Measurements from ENCODE around the gene CLDN3. TPM values are rescaled to one million over a fixed set of nuclear protein-coding genes. Genes with fewer than 3 reads are reported as not detected.
"Not testable (repeated sequence)": the region's sequence is repeated elsewhere in the genome, so short reads cannot be mapped to it uniquely, and the experiment has no call there.

CLDN3 gene
- total and polyA plus RNA-seq, 2 of the 4 experiments (the other 2 are of a cell fraction) = 0.12 to 0.18 TPM

DNA sequence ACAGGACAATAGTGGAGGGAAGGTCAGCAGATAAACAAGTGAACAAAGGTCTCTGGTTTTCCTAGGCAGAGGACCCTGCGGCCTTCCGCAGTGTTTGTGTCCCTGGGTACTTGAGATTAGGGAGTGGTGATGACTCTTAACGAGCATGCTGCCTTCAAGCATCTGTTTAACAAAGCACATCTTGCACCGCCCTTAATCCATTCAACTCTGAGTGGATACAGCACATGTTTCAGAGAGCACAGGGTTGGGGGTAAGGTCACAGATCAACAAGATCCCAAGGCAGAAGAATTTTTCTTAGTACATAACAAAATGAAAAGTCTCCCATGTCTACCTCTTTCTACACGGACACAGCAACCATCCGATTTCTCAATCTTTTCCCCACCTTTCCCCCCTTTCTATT lies 26.6 kb upstream of the CLDN3 start:
- in situ Hi-C loops (cut with MboI; ENCODE audit: low sequenced_read_pairs); BruUV-seq (replicated peaks); H3K4me1 ChIP-seq (ENCODE audit: control insufficient read depth, insufficient read depth, low read length); CTCF ChIA-PET; H4K8ac ChIP-seq (ENCODE audit: low read depth in 2 of 2, low read length in 2 of 2); H2BK20ac ChIP-seq (ENCODE audit: low read depth, low read length); H3K4me3 ChIP-seq (ENCODE audit: insufficient read depth, low read depth, low read length); H3K4me2 ChIP-seq (ENCODE audit: low read depth, low read length); H3K18ac ChIP-seq (ENCODE audit: low read depth, low read length); H3K36me3 ChIP-seq (ENCODE audit: control insufficient read depth, insufficient read depth, low read length); H2BK5ac ChIP-seq (ENCODE audit: low read depth, low read length, poor library complexity, severe bottlenecking); H2BK120ac ChIP-seq (ENCODE audit: low read depth, low read length); H4K20me1 ChIP-seq (ENCODE audit: insufficient read depth, low read length); H2AK5ac ChIP-seq (ENCODE audit: low read depth, low read length); H4K91ac ChIP-seq (ENCODE audit: insufficient read depth, low read depth, low read length); H3K79me1 ChIP-seq (ENCODE audit: low read depth in 1 of 2, low read length in 2 of 2); H3K23ac ChIP-seq (ENCODE audit: low read depth, low read length); POLR2A ChIA-PET (ENCODE audit: unreplicated experiment); H3K27me3 ChIP-seq (ENCODE audit: control insufficient read depth, insufficient read depth, low read length); H4K5ac ChIP-seq (ENCODE audit: low read depth, low read length); H3K4ac ChIP-seq (ENCODE audit: low read depth, low read length); H3K9me3 ChIP-seq (ENCODE audit: control insufficient read depth, insufficient read depth, low read length); H3K9ac ChIP-seq (ENCODE audit: low read depth, low read length); H2AFZ ChIP-seq (replicated peaks; ENCODE audit: low read length, poor library complexity); H3K14ac ChIP-seq (replicated peaks; ENCODE audit: low read depth, low read length); H3K56ac ChIP-seq (ENCODE audit: extremely low read depth, insufficient read depth, low read length); H3K27ac ChIP-seq (ENCODE audit: insufficient read depth, low read length); H2BK15ac ChIP-seq (ENCODE audit: low read depth, low read length); H2AK9ac ChIP-seq (replicated peaks; ENCODE audit: low read depth, low read length, poor library complexity); ATAC-seq (ENCODE audit: low read depth); dilution Hi-C loops (cut with HindIII; ENCODE audit: low sequenced_read_pairs, unreplicated experiment); H3K9me1 ChIP-seq (ENCODE audit: insufficient read depth, low read length); DNase-seq: not testable (repeated sequence)
- intact Hi-C loops (cut with micrococcal nuclease) = loop anchor here (10.0 kb wide), 1 partner anchor 52 kb away; no protein-coding TSS in a partner anchor
- WGBS, 2 experiments (ENCODE audit: extremely low coverage in 2 of 2, insufficient read length in 1 of 2) = no CpG with 5 or more reads among the region's 6 CpGs

DNA sequence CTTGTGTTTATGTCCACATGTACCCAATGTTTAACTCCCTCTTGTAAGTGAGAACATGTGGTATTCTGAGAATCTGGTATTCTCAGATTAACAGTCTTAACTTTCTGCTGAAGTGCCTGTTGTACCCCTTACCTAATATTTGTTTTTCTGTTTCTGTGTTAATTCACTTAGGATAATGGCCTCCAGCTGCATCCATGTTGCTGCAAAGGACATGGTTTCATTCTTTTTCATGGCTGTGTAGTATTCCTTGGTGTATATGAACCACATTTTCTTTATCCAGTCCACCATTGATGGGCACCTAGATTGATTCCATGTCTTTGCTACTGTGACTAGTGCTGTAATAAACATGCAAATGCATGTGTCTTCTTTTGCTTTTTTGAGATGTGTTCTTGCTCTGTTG lies 25.1 kb upstream of the CLDN3 start:
- ATAC-seq (ENCODE audit: low read depth); H3K9me1 ChIP-seq (ENCODE audit: insufficient read depth, low read length); in situ Hi-C loops (cut with MboI; ENCODE audit: low sequenced_read_pairs): not testable (repeated sequence)

More for the DNA sequence above, 25.1 kb upstream of the CLDN3 start:
- H3K36me3 ChIP-seq (ENCODE audit: control insufficient read depth, insufficient read depth, low read length); H3K4me2 ChIP-seq (ENCODE audit: low read depth, low read length); H2BK20ac ChIP-seq (ENCODE audit: low read depth, low read length); H3K56ac ChIP-seq (ENCODE audit: extremely low read depth, insufficient read depth, low read length); H3K18ac ChIP-seq (ENCODE audit: low read depth, low read length); H4K91ac ChIP-seq (ENCODE audit: insufficient read depth, low read depth, low read length); H2AK5ac ChIP-seq (ENCODE audit: low read depth, low read length); H2BK15ac ChIP-seq (ENCODE audit: low read depth, low read length); H3K4ac ChIP-seq (ENCODE audit: low read depth, low read length); POLR2A ChIA-PET (ENCODE audit: unreplicated experiment); H3K27me3 ChIP-seq (ENCODE audit: control insufficient read depth, insufficient read depth, low read length); H2BK5ac ChIP-seq (ENCODE audit: low read depth, low read length, poor library complexity, severe bottlenecking); H3K27ac ChIP-seq (ENCODE audit: insufficient read depth, low read length); H4K5ac ChIP-seq (ENCODE audit: low read depth, low read length); BruUV-seq (replicated peaks); dilution Hi-C loops (cut with HindIII; ENCODE audit: low sequenced_read_pairs, unreplicated experiment); H3K23ac ChIP-seq (ENCODE audit: low read depth, low read length); H3K4me3 ChIP-seq (ENCODE audit: insufficient read depth, low read depth, low read length); H4K20me1 ChIP-seq (ENCODE audit: insufficient read depth, low read length); H3K9ac ChIP-seq (ENCODE audit: low read depth, low read length); H2AK9ac ChIP-seq (replicated peaks; ENCODE audit: low read depth, low read length, poor library complexity); H4K8ac ChIP-seq (ENCODE audit: low read depth in 2 of 2, low read length in 2 of 2); H2AFZ ChIP-seq (replicated peaks; ENCODE audit: low read length, poor library complexity); H3K9me3 ChIP-seq (ENCODE audit: control insufficient read depth, insufficient read depth, low read length); H3K14ac ChIP-seq (replicated peaks; ENCODE audit: low read depth, low read length); H3K79me1 ChIP-seq (ENCODE audit: low read depth in 1 of 2, low read length in 2 of 2); H3K4me1 ChIP-seq (ENCODE audit: control insufficient read depth, insufficient read depth, low read length); H2BK120ac ChIP-seq (ENCODE audit: low read depth, low read length); CTCF ChIA-PET; DNase-seq: not testable (repeated sequence)
- intact Hi-C loops (cut with micrococcal nuclease) = loop anchor here (10.0 kb wide), 1 partner anchor 50 kb away; no protein-coding TSS in a partner anchor
